K562 (cell line): ENCODE measurements around the gene POU2F3. TPM values are rescaled to one million over a fixed set of nuclear protein-coding genes. Genes with fewer than 3 reads are reported as not detected.

Experiments used
- ATAC-seq: fragments of 200-7000 bp; cut with Tn5 transposase; 3 replicates; pipeline ENCODE4 v1.9.1; 2020; ENCODE audit warnings: moderate library complexity
- BruUV-seq: library from RNA; stranded (reverse); fragments of 400-500 nt; replicated peaks from 2 replicates; lab custom pipeline; 2021; lab: Mats Ljungman, UMichigan
- CTCF ChIA-PET: fragments of 300-600 bp; formaldehyde crosslinking; extraction: SDS; loops from one replicate; lab custom pipeline; 2021; ENCODE audit warnings: low intra/inter-chr PET ratio; lab: Yijun Ruan, JAX
- POLR2A ChIA-PET: fragments of 300-600, 350-650 bp; sonication (Branson Sonifier 250); formaldehyde crosslinking; extraction: SDS; loops from one replicate; lab custom pipeline; 2021; ENCODE audit warnings: antibody characterized with exemption, inconsistent platforms; lab: Yijun Ruan, JAX
- DNase-seq, 4 experiments: peaks; one replicate each; pipeline versions ENCODE4 v3.0.0 to v3.0.0-alpha.2; 2011 to 2018; ENCODE audit warnings: low spot score in 3 of 4, mixed read lengths in 3 of 4; ENCODE audit errors: extremely low read depth in 1 of 4
- FAIRE-seq: peaks from 2 replicates; lab custom pipeline; 2011; peaks lifted over from hg19 to GRCh38; lab: Jason Lieb, UNC
- H2AFZ ChIP-seq: 2 replicates; pipeline ENCODE4 v1.6.0; 2011; ENCODE audit warnings: low read depth, low read length, control low read depth, inconsistent platforms
- H3K27ac ChIP-seq: fragments of 200-600 bp; 3 replicates; pipeline ENCODE4 v1.8.0; 2011; ENCODE audit warnings: low read depth, mild to moderate bottlenecking, control low read depth, inconsistent platforms, low read length, moderate library complexity, mixed read lengths; ENCODE audit errors: extremely low read depth
- H3K27me3 ChIP-seq, 2 experiments: fragments of 300-600 bp in 1 of 2; 2 replicates in 1 of 2; 3 replicates in 1 of 2; pipeline versions ENCODE4 v1.6.0 to v1.8.0; 2011; ENCODE audit warnings: inconsistent platforms in 2 of 2, low read length in 2 of 2, mild to moderate bottlenecking in 1 of 2, mixed read lengths in 1 of 2, moderate library complexity in 1 of 2; ENCODE audit not compliant: control insufficient read depth in 2 of 2, insufficient read depth in 2 of 2
- H3K36me3 ChIP-seq: fragments of 300-600 bp; 3 replicates; pipeline ENCODE4 v1.8.0; 2011; ENCODE audit warnings: mild to moderate bottlenecking, low read length, inconsistent platforms; ENCODE audit not compliant: control insufficient read depth, insufficient read depth
- H3K4me1 ChIP-seq, 2 experiments: fragments of 200-600 bp in 1 of 2; replicated peaks in 1 of 2; 2 replicates in 1 of 2; 3 replicates in 1 of 2; pipeline versions ENCODE4 v1.5.1 to v1.8.0; 2011; ENCODE audit warnings: inconsistent platforms in 2 of 2, low read length in 2 of 2, mild to moderate bottlenecking in 1 of 2, mixed read lengths in 1 of 2, moderate library complexity in 1 of 2; ENCODE audit not compliant: control insufficient read depth in 2 of 2, insufficient read depth in 2 of 2
- H3K4me2 ChIP-seq: 2 replicates; pipeline ENCODE4 v1.6.1; 2011; ENCODE audit warnings: low read length, control low read depth, inconsistent platforms, mixed read lengths; ENCODE audit not compliant: insufficient read depth
- H3K4me3 ChIP-seq: fragments of 200-600 bp; sonication (generic), shearing (Covaris generic); 2 replicates; pipeline ENCODE4 v1.5.1; 2016; ENCODE audit warnings: control low read depth, inconsistent platforms
- H3K79me2 ChIP-seq: fragments of 200-600 bp; 3 replicates; pipeline ENCODE4 v1.8.0; 2011; ENCODE audit warnings: low read length, inconsistent platforms; ENCODE audit not compliant: control insufficient read depth, insufficient read depth
- H3K9ac ChIP-seq, 2 experiments: 2 replicates each; pipeline versions ENCODE4 v1.6.0 to v1.6.1; 2011; ENCODE audit warnings: low read depth in 2 of 2, low read length in 2 of 2, control low read depth in 1 of 2, inconsistent platforms in 1 of 2, mild to moderate bottlenecking in 1 of 2, mixed read lengths in 1 of 2; ENCODE audit not compliant: insufficient read depth in 1 of 2
- H3K9me1 ChIP-seq: one replicate; pipeline ENCODE4 v1.6.0; 2011; ENCODE audit warnings: inconsistent platforms, mild to moderate bottlenecking, low read length, moderate library complexity; ENCODE audit not compliant: control insufficient read depth, insufficient read depth
- H3K9me3 ChIP-seq: replicated peaks from 2 replicates; pipeline ENCODE4 v1.5.1; 2011; ENCODE audit warnings: low read depth, low read length, inconsistent platforms; ENCODE audit not compliant: control insufficient read depth, insufficient read depth
- H4K20me1 ChIP-seq: replicated peaks from 2 replicates; pipeline ENCODE4 v1.6.1; 2011; ENCODE audit warnings: low read length, inconsistent platforms, mixed read lengths; ENCODE audit not compliant: control insufficient read depth, insufficient read depth
- ARID1B ChIP-seq: fragments of 450-650 bp; IDR thresholded peaks from 2 replicates; pipeline ENCODE4 v1.6.1; 2016; ENCODE audit warnings: antibody characterized with exemption, mild to moderate bottlenecking, inconsistent platforms
- BRF1 ChIP-seq: IDR thresholded peaks from 3 replicates; pipeline ENCODE4 v1.6.1; 2011; ENCODE audit warnings: borderline replicate concordance, mild to moderate bottlenecking; ENCODE audit not compliant: insufficient read length; ENCODE audit errors: extremely low read depth
- ELF1 ChIP-seq: fragments of 200-800 bp; sonication (Bioruptor generic); IDR thresholded peaks from 2 replicates; pipeline ENCODE4 v1.6.1; 2016; ENCODE audit warnings: missing genetic modification characterization, missing compliant biosample characterization
- MYBL2 ChIP-seq, 2 experiments: fragments of 450-650 bp in 1 of 2; sonication (generic) in 1 of 2; formaldehyde crosslinking in 1 of 2; IDR thresholded peaks; 2 replicates each; pipeline versions ENCODE4 v1.6.1 to v1.8.1; 2017 to 2022; ENCODE audit warnings: borderline replicate concordance in 1 of 2, inconsistent platforms in 1 of 2, low read depth in 1 of 2, mild to moderate bottlenecking in 1 of 2, missing genetic modification reagents in 1 of 2, moderate library complexity in 1 of 2
- NUFIP1 ChIP-seq: fragments of 450-650 bp; IDR thresholded peaks from 2 replicates; pipeline ENCODE4 v1.6.1; 2018; ENCODE audit not compliant: partially characterized antibody
- RHOXF2B ChIP-seq: fragments of 250-450 bp; sonication (Bioruptor Pico); conservative IDR thresholded peaks from 2 replicates; pipeline ENCODE4 v1.5.1; 2021
- SNRNP70 ChIP-seq: fragments of 200-400 bp; formaldehyde crosslinking; optimal IDR thresholded peaks from 2 replicates; pipeline ENCODE3; 2017; ENCODE audit warnings: low read depth, low read length
- TAL1 ChIP-seq: fragments of 450-650 bp; IDR thresholded peaks from 2 replicates; pipeline ENCODE4 v1.6.1; 2016; ENCODE audit warnings: mild to moderate bottlenecking
- WGBS: fragments of 100-300 bp; shearing (Covaris generic); methylation state at CpG from one replicate; pipeline ENCODE4 v1.1.6; 2016; ENCODE audit warnings: low coverage, mixed read lengths; ENCODE audit not compliant: insufficient coverage; ENCODE audit errors: missing lambda C conversion rate; 5-methylcytosine and 5-hydroxymethylcytosine counted together
- in situ Hi-C: fragments of 300-500 bp; cut with MboI; formaldehyde crosslinking; loops from 4 replicates; pipeline ENCODE4 v1.15.0; 2018; ENCODE audit warnings: inconsistent platforms, mixed read lengths
- intact Hi-C: fragments of 100-400 bp; cut with micrococcal nuclease; formaldehyde crosslinking; loops from 2 replicates; pipeline ENCODE4 v1.14.2; 2022
- polyA plus RNA-seq, 8 experiments: library from polyadenylated mRNA; depleted of rRNA in 4 of 8; stranded (reverse) in 5 of 8; unstranded in 3 of 8; fragments of >200 nt; fragmentation: Nextera tagmentation in 2 of 8; fragmentation: Illumina TruSeq in 1 of 8; extraction: Ambion mirVana in 2 of 8; extraction: Trizol in 1 of 8; gene quantifications; 2 replicates each; pipeline versions ENCODE4 v1.2.1 to v1.2.3, GENCODE V29; 2011 to 2014; ENCODE audit warnings: inconsistent platforms in 1 of 8, missing spikeins in 1 of 8
- total RNA-seq, 7 experiments: library from RNA; depleted of rRNA in 6 of 7; stranded (reverse); fragments of >200 nt in 6 of 7; fragmentation: Illumina TruSeq in 2 of 7; extraction: Trizol in 2 of 7; gene quantifications; 2 replicates each; pipeline versions ENCODE4 v1.2.1 to v1.2.3, GENCODE V29; 2011 to 2021; ENCODE audit warnings: low replicate concordance in 1 of 7
- TF ChIP-seq, protein P1 (sequence below): sonication (generic); formaldehyde crosslinking; IDR thresholded peaks from 2 replicates; pipeline ENCODE4 v1.8.1; 2023; ENCODE audit warnings: mild to moderate bottlenecking, missing genetic modification reagents, moderate library complexity

The POU2F3 gene
- total and polyA plus RNA-seq, 9 of the 15 experiments (the other 6 are each of a cell fraction or from before 2014, with no cell fraction given): not detected

DNA sequence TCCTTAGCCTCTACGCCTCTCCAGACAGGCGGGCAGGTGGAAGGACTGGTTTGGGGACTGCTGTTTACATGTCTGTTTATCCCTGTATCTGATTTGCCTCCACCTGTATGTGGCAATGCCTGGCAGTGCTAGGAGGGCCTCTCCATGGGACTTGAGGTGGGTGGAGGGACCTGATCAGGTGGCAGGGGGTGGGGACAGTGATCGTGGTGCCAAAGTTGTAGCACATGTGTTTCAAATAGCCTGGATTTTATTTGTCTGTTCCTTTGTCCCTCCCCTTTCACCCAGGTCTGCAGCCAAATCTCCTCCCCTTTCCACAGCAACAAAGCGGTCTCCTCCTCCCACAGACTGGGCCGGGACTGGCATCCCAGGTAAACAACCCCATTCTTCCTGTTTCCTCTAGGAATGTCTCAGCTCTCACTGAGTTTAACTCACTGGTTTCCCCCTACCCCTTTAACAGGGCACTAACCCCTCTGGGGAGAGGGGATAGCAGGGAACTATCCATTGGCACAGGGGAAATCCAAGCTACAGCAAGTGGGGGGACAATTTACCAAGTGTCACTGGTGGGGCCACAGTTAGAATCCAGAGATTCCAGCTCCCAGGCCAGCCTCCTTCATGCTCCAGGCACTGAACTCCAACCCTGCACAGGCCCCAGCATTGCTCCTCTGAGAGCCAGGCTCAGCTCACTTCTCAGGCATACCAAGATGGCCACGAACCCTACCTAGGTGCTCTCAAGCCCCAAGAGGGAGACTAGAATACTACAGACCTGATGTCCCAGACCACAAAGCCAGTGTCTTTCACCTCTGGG lies 62.3 kb downstream of the POU2F3 start:
- no TSS peak for BruUV-seq
- no peaks in the 10 kb centered on the region; a peak in 2 of 5 replicates for H3K4me1 ChIP-seq
- TF ChIP-seq TAL1 (no peak), RHOXF2B (CRISPR knock-in tag) (no peak), NUFIP1 (no peak), ELF1 (tag) (no peak), SNRNP70 (no peak), MYBL2 (IDR thresholded peaks at IDR 0.05; ENCODE audit: low read depth) (no peak), MYBL2 (CRISPR knock-in tag; IDR thresholded peaks at IDR 0.05; ENCODE audit: borderline replicate concordance) (no peak), ARID1B (no peak), BRF1 (no peak)
- TF ChIP-seq, protein P1, sequence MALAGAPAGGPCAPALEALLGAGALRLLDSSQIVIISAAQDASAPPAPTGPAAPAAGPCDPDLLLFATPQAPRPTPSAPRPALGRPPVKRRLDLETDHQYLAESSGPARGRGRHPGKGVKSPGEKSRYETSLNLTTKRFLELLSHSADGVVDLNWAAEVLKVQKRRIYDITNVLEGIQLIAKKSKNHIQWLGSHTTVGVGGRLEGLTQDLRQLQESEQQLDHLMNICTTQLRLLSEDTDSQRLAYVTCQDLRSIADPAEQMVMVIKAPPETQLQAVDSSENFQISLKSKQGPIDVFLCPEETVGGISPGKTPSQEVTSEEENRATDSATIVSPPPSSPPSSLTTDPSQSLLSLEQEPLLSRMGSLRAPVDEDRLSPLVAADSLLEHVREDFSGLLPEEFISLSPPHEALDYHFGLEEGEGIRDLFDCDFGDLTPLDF (CRISPR knock-in tag): no peak

More for the DNA sequence above, 62.3 kb downstream of the POU2F3 start:
- 1% methylated on average over 6 of the region's 6 CpGs for WGBS
- Histone ChIP-seq H3K79me2 (no peaks in the 10 kb centered on the region), H3K4me3 (no peak overlapping the region), H3K36me3 (no peaks in the 10 kb centered on the region), H3K9me1 (no peaks in the 10 kb centered on the region), H3K9me3 (no peaks in the 10 kb centered on the region), H3K27ac (no peak overlapping the region), H3K9ac (no peak overlapping the region), H4K20me1 (peaks cover 22% of the 10 kb centered on the region; the same call in 1 of the 2 replicates), H3K27me3 (peaks cover 17 to 54% of the 10 kb centered on the region in 2 experiments; a peak in 4 of 5 replicates), H2AFZ (no peak overlapping the region), H3K4me2 (no peak overlapping the region)
- ATAC-seq (no peak), FAIRE-seq (no peak), DNase-seq (no peak)
- POLR2A ChIA-PET: interaction anchor here (0.7 to 1.1 kb wide), 6 partner anchors 8 to 76 kb away, joined by 3 to 4 read pairs (median 4); no protein-coding TSS in a partner anchor
- in situ Hi-C loops (loop anchor here (5.0 kb wide), 1 partner anchor 130 kb away; no protein-coding TSS in a partner anchor), intact Hi-C loops (loop anchor here (10.0 kb wide), 1 partner anchor 637 kb away; no protein-coding TSS in a partner anchor)
- CTCF ChIA-PET: interaction anchor here (1.2 to 4.4 kb wide), 4 partner anchors 63 to 130 kb away, joined by 3 to 43 read pairs (median 8); partner anchors contain the start of gene POU2F3
